H9 (cell line): ENCODE data around the gene C20orf96. TPM values are rescaled to one million over a fixed set of nuclear protein-coding genes. Genes with fewer than 3 reads are reported as not detected.

Experiments used
- DNase-seq: peaks from one replicate; pipeline ENCODE4 v3.0.0-alpha.2; 2017
- H2AFZ ChIP-seq: one replicate; pipeline ENCODE4 v1.6.1; 2013; ENCODE audit warnings: mild to moderate bottlenecking, low read length, control low read depth, moderate library complexity
- H2AK5ac ChIP-seq: 2 replicates; pipeline ENCODE4 v1.6.1; 2013; ENCODE audit warnings: low read length, control low read depth, mixed read lengths; ENCODE audit not compliant: insufficient read length
- H2BK120ac ChIP-seq: one replicate; pipeline ENCODE4 v1.6.1; 2013; ENCODE audit warnings: low read depth, mild to moderate bottlenecking, low read length, control low read depth, inconsistent platforms; ENCODE audit not compliant: poor library complexity, severe bottlenecking
- H2BK12ac ChIP-seq: 2 replicates; pipeline ENCODE4 v1.6.1; 2013; ENCODE audit warnings: low read length, control low read depth, mixed read lengths, low read depth; ENCODE audit not compliant: insufficient read length
- H2BK15ac ChIP-seq: 2 replicates; pipeline ENCODE4 v1.6.1; 2013; ENCODE audit warnings: low read depth, low read length, control low read depth
- H2BK20ac ChIP-seq: one replicate; pipeline ENCODE4 v1.6.1; 2013; ENCODE audit warnings: low read depth, mild to moderate bottlenecking, low read length, control low read depth, inconsistent platforms; ENCODE audit not compliant: poor library complexity, severe bottlenecking
- H2BK5ac ChIP-seq: 2 replicates; pipeline ENCODE4 v1.6.1; 2013; ENCODE audit warnings: low read length, control low read depth, mixed read lengths; ENCODE audit not compliant: insufficient read length
- H3K14ac ChIP-seq: 2 replicates; pipeline ENCODE4 v1.6.1; 2013; ENCODE audit warnings: low read length, control low read depth; ENCODE audit not compliant: insufficient read depth
- H3K18ac ChIP-seq: 2 replicates; pipeline ENCODE4 v1.6.1; 2013; ENCODE audit warnings: low read depth, mild to moderate bottlenecking, mixed read lengths, low read length, control low read depth; ENCODE audit not compliant: insufficient read length
- H3K23ac ChIP-seq: 2 replicates; pipeline ENCODE4 v1.6.1; 2013; ENCODE audit warnings: low read length, control low read depth, mixed read lengths, low read depth; ENCODE audit not compliant: insufficient read length
- H3K23me2 ChIP-seq: 2 replicates; pipeline ENCODE4 v1.6.1; 2013; ENCODE audit warnings: low read depth, mild to moderate bottlenecking, mixed read lengths, low read length, control low read depth; ENCODE audit not compliant: insufficient read length, poor library complexity, severe bottlenecking
- H3K27ac ChIP-seq: 2 replicates; pipeline ENCODE4 v1.5.1; 2013; ENCODE audit warnings: low read length, control low read depth, mixed read lengths, low read depth; ENCODE audit not compliant: insufficient read length
- H3K27me3 ChIP-seq: 2 replicates; pipeline ENCODE4 v1.6.1; 2013; ENCODE audit warnings: low read length, control low read depth, inconsistent platforms; ENCODE audit not compliant: insufficient read depth
- H3K4ac ChIP-seq: 2 replicates; pipeline ENCODE4 v1.6.1; 2013; ENCODE audit warnings: low read depth, mild to moderate bottlenecking, control low read depth, inconsistent platforms, low read length, moderate library complexity
- H3K4me1 ChIP-seq: 2 replicates; pipeline ENCODE4 v1.6.1; 2013; ENCODE audit warnings: low read length, control low read depth, inconsistent platforms; ENCODE audit not compliant: insufficient read depth
- H3K4me2 ChIP-seq: 2 replicates; pipeline ENCODE4 v1.6.1; 2013; ENCODE audit warnings: low read length, control low read depth, mixed read lengths; ENCODE audit not compliant: insufficient read length, insufficient read depth
- H3K56ac ChIP-seq: 2 replicates; pipeline ENCODE4 v1.6.1; 2013; ENCODE audit warnings: low read depth, mild to moderate bottlenecking, mixed read lengths, low read length, control low read depth; ENCODE audit not compliant: insufficient read length
- H3K79me1 ChIP-seq: 2 replicates; pipeline ENCODE4 v1.6.1; 2013; ENCODE audit warnings: low read depth, mild to moderate bottlenecking, moderate library complexity, low read length, control low read depth, inconsistent platforms; ENCODE audit not compliant: insufficient read depth, poor library complexity, severe bottlenecking
- H3K79me2 ChIP-seq: 2 replicates; pipeline ENCODE4 v1.6.1; 2013; ENCODE audit warnings: low read length, control low read depth, inconsistent platforms; ENCODE audit not compliant: insufficient read depth
- H3K9ac ChIP-seq: 2 replicates; pipeline ENCODE4 v1.6.1; 2013; ENCODE audit warnings: low read length, control low read depth, mixed read lengths; ENCODE audit not compliant: insufficient read length; ENCODE audit errors: extremely low read depth
- H3K9me3 ChIP-seq: one replicate; pipeline ENCODE4 v1.6.1; 2013; ENCODE audit warnings: low read depth, low read length, inconsistent platforms; ENCODE audit not compliant: control insufficient read depth
- H3T11ph ChIP-seq: one replicate; pipeline ENCODE4 v1.6.1; 2013; ENCODE audit warnings: mild to moderate bottlenecking, low read length, control low read depth, inconsistent platforms
- H4K20me1 ChIP-seq: one replicate; pipeline ENCODE4 v1.6.1; 2013; ENCODE audit not compliant: control insufficient read depth, insufficient read length, insufficient read depth
- H4K5ac ChIP-seq: 2 replicates; pipeline ENCODE4 v1.6.1; 2013; ENCODE audit warnings: low read depth, mild to moderate bottlenecking, mixed read lengths, low read length, control low read depth; ENCODE audit not compliant: insufficient read length
- H4K8ac ChIP-seq: replicated peaks from 2 replicates; pipeline ENCODE4 v1.6.1; 2013; ENCODE audit warnings: low read length, control low read depth, mixed read lengths, low read depth; ENCODE audit not compliant: insufficient read length
- H4K91ac ChIP-seq: 2 replicates; pipeline ENCODE4 v1.6.1; 2013; ENCODE audit warnings: low read depth, mild to moderate bottlenecking, moderate library complexity, mixed read lengths, low read length, control low read depth; ENCODE audit not compliant: insufficient read length
- H3K27ac Mint-ChIP-seq, 3 experiments: 2 replicates in 2 of 3; 3 replicates in 1 of 3; pipeline ENCODE4 v1.8.0; 2020 to 2021; ENCODE audit warnings: mixed read lengths in 3 of 3, mild to moderate bottlenecking in 1 of 3, moderate library complexity in 1 of 3
- H3K27me3 Mint-ChIP-seq: 2 replicates; pipeline ENCODE4 v1.8.0; 2021; ENCODE audit warnings: low read depth, mild to moderate bottlenecking, moderate library complexity, mixed read lengths
- H3K36me3 Mint-ChIP-seq, 3 experiments: 2 replicates in 2 of 3; 3 replicates in 1 of 3; pipeline ENCODE4 v1.8.0; 2020 to 2021; ENCODE audit warnings: low read depth in 3 of 3, mixed read lengths in 3 of 3; ENCODE audit not compliant: insufficient read depth in 1 of 3
- H3K4me1 Mint-ChIP-seq, 2 experiments: 2 replicates each; pipeline ENCODE4 v1.8.0; 2020; ENCODE audit warnings: mixed read lengths in 2 of 2
- H3K4me3 Mint-ChIP-seq, 2 experiments: 2 replicates in 1 of 2; 3 replicates in 1 of 2; pipeline ENCODE4 v1.8.0; 2020 to 2021; ENCODE audit warnings: mild to moderate bottlenecking in 2 of 2, mixed read lengths in 2 of 2, moderate library complexity in 1 of 2
- H3K9me3 Mint-ChIP-seq, 2 experiments: 2 replicates in 1 of 2; 3 replicates in 1 of 2; pipeline ENCODE4 v1.8.0; 2020; ENCODE audit warnings: mild to moderate bottlenecking in 2 of 2, mixed read lengths in 2 of 2, moderate library complexity in 1 of 2
- WGBS: extraction: QIAGEN DNeasy Blood & Tissue Kit; methylation state at CpG from one replicate; pipeline ENCODE4 v1.1.7; 2013; ENCODE audit warnings: missing lambda C conversion rate, low lambda C conversion rate, mixed read lengths; ENCODE audit not compliant: insufficient read length; ENCODE audit errors: extremely low coverage; 5-methylcytosine and 5-hydroxymethylcytosine counted together
- total RNA-seq: library from RNA; stranded (reverse); gene quantifications from 2 replicates; pipeline ENCODE4 v1.2.1, GENCODE V29; 2021
- TF ChIP-seq, protein P1 (sequence below): fragments of 200-600 bp; sonication (generic); conservative IDR thresholded peaks from 3 replicates; pipeline ENCODE4 v1.8.0; 2021; ENCODE audit warnings: antibody characterized with exemption, mild to moderate bottlenecking

Gene C20orf96
- total RNA-seq, 1 experiment from 2014 or later: 14.5 TPM

GRCh38 chr20:326645-327185 lies 36.2 kb upstream of the C20orf96 start:
- Histone ChIP-seq H2BK120ac (no peak overlapping the region), H2AK5ac (no peak overlapping the region), H3K23ac (no peak overlapping the region), H2BK20ac (no peak overlapping the region), H3K27me3 (no peaks in the 10 kb centered on the region), H3K9ac (peak overlapping the region; percentile 20), H3K23me2 (peaks cover 16% of the 10 kb centered on the region), H3K56ac (no peak overlapping the region), H4K5ac (no peak overlapping the region), H4K20me1 (peaks cover 2% of the 10 kb centered on the region), H2AFZ (no peak overlapping the region), H3K79me2 (peaks cover 9% of the 10 kb centered on the region; the same call in 1 of the 2 replicates), H3K14ac (peak overlapping the region; percentile 41), H3T11ph (no peak overlapping the region), H3K4me1 (peaks cover 9% of the 10 kb centered on the region; the same call in 1 of the 2 replicates), H4K91ac (no peak overlapping the region), H2BK12ac (no peak overlapping the region), H2BK15ac (no peak overlapping the region), H3K9me3 (no peaks in the 10 kb centered on the region), H3K4ac (no peak overlapping the region), H3K79me1 (no peaks in the 10 kb centered on the region), H4K8ac (no peak overlapping the region), H3K4me2 (peak overlapping the region; percentile 48), H2BK5ac (no peak overlapping the region), H3K18ac (peak overlapping the region; percentile 44), H3K27ac (no peak overlapping the region)
- no CpG with 5 or more reads among the region's 38 CpGs for WGBS
- no peak for DNase-seq
- Mint-ChIP-seq H3K4me3 (peak overlapping the region; percentile 87 to 88), H3K27ac (peak overlapping the region in 2 of 3 experiments; percentile 62 to 76; a peak in 3 of 7 replicates), H3K27me3 (no peaks in the 10 kb centered on the region; the same call in 1 of the 2 replicates), H3K36me3 (peaks cover 19 to 25% (median 22%) of the 10 kb centered on the region in 3 experiments; a peak in 6 of 7 replicates), H3K4me1 (peaks cover 46 to 47% of the 10 kb centered on the region in 2 experiments), H3K9me3 (peaks cover 0 to 2% of the 10 kb centered on the region in 2 experiments; a peak in 1 of 5 replicates)
- TF ChIP-seq, protein P1, sequence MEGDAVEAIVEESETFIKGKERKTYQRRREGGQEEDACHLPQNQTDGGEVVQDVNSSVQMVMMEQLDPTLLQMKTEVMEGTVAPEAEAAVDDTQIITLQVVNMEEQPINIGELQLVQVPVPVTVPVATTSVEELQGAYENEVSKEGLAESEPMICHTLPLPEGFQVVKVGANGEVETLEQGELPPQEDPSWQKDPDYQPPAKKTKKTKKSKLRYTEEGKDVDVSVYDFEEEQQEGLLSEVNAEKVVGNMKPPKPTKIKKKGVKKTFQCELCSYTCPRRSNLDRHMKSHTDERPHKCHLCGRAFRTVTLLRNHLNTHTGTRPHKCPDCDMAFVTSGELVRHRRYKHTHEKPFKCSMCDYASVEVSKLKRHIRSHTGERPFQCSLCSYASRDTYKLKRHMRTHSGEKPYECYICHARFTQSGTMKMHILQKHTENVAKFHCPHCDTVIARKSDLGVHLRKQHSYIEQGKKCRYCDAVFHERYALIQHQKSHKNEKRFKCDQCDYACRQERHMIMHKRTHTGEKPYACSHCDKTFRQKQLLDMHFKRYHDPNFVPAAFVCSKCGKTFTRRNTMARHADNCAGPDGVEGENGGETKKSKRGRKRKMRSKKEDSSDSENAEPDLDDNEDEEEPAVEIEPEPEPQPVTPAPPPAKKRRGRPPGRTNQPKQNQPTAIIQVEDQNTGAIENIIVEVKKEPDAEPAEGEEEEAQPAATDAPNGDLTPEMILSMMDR: no peak
